GM12891 (cell line): ENCODE data around the gene CD46.

Experiments
- POLR2AphosphoS5 ChIP-seq: IDR thresholded peaks from 2 replicates; pipeline ENCODE4 v1.6.1; 2011; ENCODE audit warnings: low read depth, low read length, control low read depth
- POU2F2 ChIP-seq: IDR thresholded peaks from 2 replicates; pipeline ENCODE4 v1.6.1; 2011; ENCODE audit warnings: low read depth, mild to moderate bottlenecking, control low read depth, low read length, moderate library complexity
- SPI1 ChIP-seq: IDR thresholded peaks from 2 replicates; pipeline ENCODE4 v1.6.1; 2011; ENCODE audit warnings: low read depth, low read length, control low read depth
- TAF1 ChIP-seq: IDR thresholded peaks from 2 replicates; pipeline ENCODE4 v1.6.1; 2011; ENCODE audit warnings: low read depth, low read length, control low read depth

- no peak for TF ChIP-seq POLR2AphosphoS5
- TF ChIP-seq TAF1 = no peak
- peak; percentile 47; the same call in 1 of the 2 replicates for TF ChIP-seq SPI1
- no peak for TF ChIP-seq POU2F2
Observed at GRCh38 chr1:207839083-207839413, 87.2 kb downstream of the CD46 start.
